K562 (cell line): Measurements from ENCODE around the gene RGL2. TPM values are rescaled to one million over a fixed set of nuclear protein-coding genes. Genes with fewer than 3 reads are reported as not detected.

Experiments used
- ARID1B ChIP-seq: fragments of 450-650 bp; IDR thresholded peaks from 2 replicates; pipeline ENCODE4 v1.6.1; 2016; ENCODE audit warnings: antibody characterized with exemption, mild to moderate bottlenecking, inconsistent platforms
- ATF1 ChIP-seq, 2 experiments: fragments of 450-650 bp in 1 of 2; IDR thresholded peaks; 2 replicates each; pipeline ENCODE4 v1.6.1; 2016; ENCODE audit warnings: missing compliant biosample characterization in 1 of 2, missing genetic modification characterization in 1 of 2
- CBX3 ChIP-seq, 2 experiments: IDR thresholded peaks; 1 replicate in 1 of 2; 2 replicates in 1 of 2; pipeline ENCODE4 v1.6.1; 2012; ENCODE audit warnings: inconsistent platforms in 2 of 2, low read length in 2 of 2, borderline replicate concordance in 1 of 2, control low read depth in 1 of 2
- CXXC5 ChIP-seq: fragments of 250-450 bp; sonication (Bioruptor Pico); IDR thresholded peaks from 2 replicates; pipeline ENCODE4 v1.8.0; 2022; ENCODE audit warnings: inconsistent platforms, mild to moderate bottlenecking, moderate library complexity
- GABPA ChIP-seq: fragments of 200-800 bp; sonication (Bioruptor generic); conservative IDR thresholded peaks from 2 replicates; pipeline ENCODE4 v1.6.1; 2016; ENCODE audit warnings: low read depth, missing genetic modification characterization, missing compliant biosample characterization
- GATAD2A ChIP-seq: fragments of 450-650 bp; IDR thresholded peaks from 2 replicates; pipeline ENCODE4 v1.6.1; 2017
- LCOR ChIP-seq: sonication (generic); formaldehyde crosslinking; IDR thresholded peaks from 2 replicates; pipeline ENCODE4 v1.8.0; 2022; ENCODE audit warnings: mild to moderate bottlenecking, missing genetic modification reagents
- MAFG ChIP-seq: fragments of 450-650 bp; conservative IDR thresholded peaks from 2 replicates; pipeline ENCODE4 v1.6.1; 2016; ENCODE audit warnings: missing genetic modification characterization, missing compliant biosample characterization
- MAZ ChIP-seq, 2 experiments: fragments of 450-650 bp in 1 of 2; sonication (generic) in 1 of 2; formaldehyde crosslinking; IDR thresholded peaks in 1 of 2; conservative IDR thresholded peaks in 1 of 2; 2 replicates each; pipeline versions ENCODE4 v1.4.0 to v1.5.0; 2020; ENCODE audit warnings: mild to moderate bottlenecking in 1 of 2, missing genetic modification reagents in 1 of 2
- NCOA6 ChIP-seq: fragments of 450-650 bp; IDR thresholded peaks from 2 replicates; pipeline ENCODE4 v1.6.1; 2017; ENCODE audit warnings: mild to moderate bottlenecking
- NFYB ChIP-seq: IDR thresholded peaks from 2 replicates; pipeline ENCODE4 v1.6.1; 2011; ENCODE audit warnings: mild to moderate bottlenecking, moderate library complexity; ENCODE audit not compliant: insufficient read length; ENCODE audit errors: extremely low read depth
- POLR2A ChIP-seq: fragments of 450-650 bp; conservative IDR thresholded peaks from 2 replicates; pipeline ENCODE4 v1.6.1; 2016
- RBFOX2 ChIP-seq: fragments of 200-400 bp; formaldehyde crosslinking; IDR thresholded peaks from 2 replicates; pipeline ENCODE4 v1.6.1; 2017; ENCODE audit warnings: low read depth, mild to moderate bottlenecking, low read length, moderate library complexity
- XRCC5 ChIP-seq: fragments of 200-400 bp; formaldehyde crosslinking; IDR thresholded peaks from 2 replicates; pipeline ENCODE4 v1.6.1; 2017; ENCODE audit warnings: low read depth, mild to moderate bottlenecking, low read length
- ZNF134 ChIP-seq: fragments of 250-450 bp; sonication (Bioruptor Pico); conservative IDR thresholded peaks from 2 replicates; pipeline ENCODE4 v1.4.0; 2020
- ZNF239 ChIP-seq: fragments of 250-450 bp; sonication (Bioruptor Pico); IDR thresholded peaks from 2 replicates; pipeline ENCODE4 v1.4.0; 2020; ENCODE audit warnings: mild to moderate bottlenecking
- ZNF324 ChIP-seq: fragments of 250-450 bp; sonication (Bioruptor Pico); IDR thresholded peaks from 2 replicates; pipeline ENCODE4 v1.4.0; 2020; ENCODE audit warnings: mild to moderate bottlenecking
- ZNF41 ChIP-seq: fragments of 250-450 bp; sonication (Bioruptor Pico); conservative IDR thresholded peaks from 2 replicates; pipeline ENCODE4 v1.4.0; 2020; ENCODE audit warnings: mild to moderate bottlenecking
- ZNF445 ChIP-seq: fragments of 250-450 bp; sonication (Bioruptor Pico); IDR thresholded peaks from 2 replicates; pipeline ENCODE4 v1.4.0; 2020; ENCODE audit warnings: low read depth, mild to moderate bottlenecking, moderate library complexity
- polyA plus RNA-seq, 8 experiments: library from polyadenylated mRNA; depleted of rRNA in 4 of 8; stranded (reverse) in 5 of 8; unstranded in 3 of 8; fragments of >200 nt; fragmentation: Nextera tagmentation in 2 of 8; fragmentation: Illumina TruSeq in 1 of 8; extraction: Ambion mirVana in 2 of 8; extraction: Trizol in 1 of 8; gene quantifications; 2 replicates each; pipeline versions ENCODE4 v1.2.1 to v1.2.3, GENCODE V29; 2011 to 2014; ENCODE audit warnings: inconsistent platforms in 1 of 8, missing spikeins in 1 of 8
- total RNA-seq, 7 experiments: library from RNA; depleted of rRNA in 6 of 7; stranded (reverse); fragments of >200 nt in 6 of 7; fragmentation: Illumina TruSeq in 2 of 7; extraction: Trizol in 2 of 7; gene quantifications; 2 replicates each; pipeline versions ENCODE4 v1.2.1 to v1.2.3, GENCODE V29; 2011 to 2021; ENCODE audit warnings: low replicate concordance in 1 of 7
- TF ChIP-seq, protein P1 (sequence below): sonication (generic); formaldehyde crosslinking; IDR thresholded peaks from 2 replicates; pipeline ENCODE4 v1.9.0; 2022; ENCODE audit warnings: mild to moderate bottlenecking, missing genetic modification reagents
- TF ChIP-seq, protein P2 (sequence below): sonication (generic); formaldehyde crosslinking; IDR thresholded peaks from 2 replicates; pipeline ENCODE4 v1.9.0; 2022; ENCODE audit warnings: mild to moderate bottlenecking, missing genetic modification reagents
- TF ChIP-seq, protein P3 (sequence below): sonication (generic); formaldehyde crosslinking; IDR thresholded peaks from 2 replicates; pipeline ENCODE4 v1.8.0; 2022; ENCODE audit warnings: missing genetic modification reagents, mild to moderate bottlenecking, moderate library complexity, borderline replicate concordance
- TF ChIP-seq, protein P4 (sequence below), 2 experiments: IDR thresholded peaks; 2 replicates each; pipeline ENCODE4 v1.6.1; 2011; ENCODE audit warnings: borderline replicate concordance in 1 of 2, control low read depth in 1 of 2, low read depth in 1 of 2, low read length in 1 of 2, mild to moderate bottlenecking in 1 of 2, mixed read lengths in 1 of 2, moderate library complexity in 1 of 2; ENCODE audit not compliant: insufficient read depth in 1 of 2, insufficient read length in 1 of 2, poor library complexity in 1 of 2, severe bottlenecking in 1 of 2; ENCODE audit errors: extremely low read depth in 1 of 2
- TF ChIP-seq, protein P5 (sequence below): fragments of 450-650 bp; formaldehyde crosslinking; IDR thresholded peaks from 2 replicates; pipeline ENCODE4 v1.4.0; 2020; ENCODE audit warnings: mild to moderate bottlenecking

RGL2 gene
- total and polyA plus RNA-seq, 9 of the 15 experiments (the other 6 are each of a cell fraction or from before 2014, with no cell fraction given), result 1.8 to 57.1 (median 19.5) TPM

DNA sequence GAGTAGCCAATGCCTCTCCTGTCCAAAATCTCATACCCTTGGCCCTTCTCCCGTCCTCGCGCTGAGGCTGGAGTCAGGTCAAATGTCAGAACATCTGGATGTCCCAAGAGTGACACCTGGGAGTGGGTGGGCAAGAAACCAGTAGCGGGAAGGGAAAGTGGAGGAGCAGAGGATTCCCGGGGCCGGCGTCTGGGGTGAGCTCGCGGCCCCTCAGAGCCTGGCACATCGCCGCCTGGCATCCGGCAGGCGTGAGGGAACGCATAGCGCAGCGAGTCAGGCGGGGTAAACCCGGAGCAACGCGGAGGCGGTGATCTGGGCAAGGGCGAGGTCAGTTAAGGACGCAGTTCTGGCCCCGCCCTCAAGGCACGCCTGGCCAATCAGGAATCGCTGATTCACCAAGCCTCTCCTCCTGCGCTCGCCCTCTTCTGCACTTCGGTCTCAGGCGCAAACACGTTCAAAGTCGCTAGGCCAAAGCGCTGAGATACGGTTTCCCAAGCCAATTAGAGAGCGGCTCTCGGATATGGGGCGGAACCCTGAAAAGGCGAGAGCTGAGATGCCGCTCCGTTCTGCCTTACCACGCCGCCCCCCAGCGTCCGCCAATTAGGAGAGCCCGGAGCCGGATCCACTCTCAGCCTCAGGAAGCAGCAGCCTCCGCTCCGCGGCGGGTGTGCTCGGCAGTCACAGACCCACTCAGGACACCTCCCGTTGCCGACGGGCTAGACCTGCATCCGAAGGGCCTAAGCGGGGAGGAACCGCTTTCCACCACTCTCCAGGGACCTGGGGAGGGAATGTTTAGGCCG, 49.6 kb downstream of the RGL2 start (continued):
- TF ChIP-seq GATAD2A, result peak; percentile 54; the same call in 1 of the 2 replicates
- TF ChIP-seq, protein P1, sequence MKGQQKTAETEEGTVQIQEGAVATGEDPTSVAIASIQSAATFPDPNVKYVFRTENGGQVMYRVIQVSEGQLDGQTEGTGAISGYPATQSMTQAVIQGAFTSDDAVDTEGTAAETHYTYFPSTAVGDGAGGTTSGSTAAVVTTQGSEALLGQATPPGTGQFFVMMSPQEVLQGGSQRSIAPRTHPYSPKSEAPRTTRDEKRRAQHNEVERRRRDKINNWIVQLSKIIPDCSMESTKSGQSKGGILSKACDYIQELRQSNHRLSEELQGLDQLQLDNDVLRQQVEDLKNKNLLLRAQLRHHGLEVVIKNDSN (CRISPR knock-in tag), result peak; percentile 64
- peak; percentile 89 for TF ChIP-seq RBFOX2
- TF ChIP-seq, protein P2, sequence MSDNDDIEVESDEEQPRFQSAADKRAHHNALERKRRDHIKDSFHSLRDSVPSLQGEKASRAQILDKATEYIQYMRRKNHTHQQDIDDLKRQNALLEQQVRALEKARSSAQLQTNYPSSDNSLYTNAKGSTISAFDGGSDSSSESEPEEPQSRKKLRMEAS (CRISPR knock-in tag), result peak; percentile 82
- TF ChIP-seq, protein P3, sequence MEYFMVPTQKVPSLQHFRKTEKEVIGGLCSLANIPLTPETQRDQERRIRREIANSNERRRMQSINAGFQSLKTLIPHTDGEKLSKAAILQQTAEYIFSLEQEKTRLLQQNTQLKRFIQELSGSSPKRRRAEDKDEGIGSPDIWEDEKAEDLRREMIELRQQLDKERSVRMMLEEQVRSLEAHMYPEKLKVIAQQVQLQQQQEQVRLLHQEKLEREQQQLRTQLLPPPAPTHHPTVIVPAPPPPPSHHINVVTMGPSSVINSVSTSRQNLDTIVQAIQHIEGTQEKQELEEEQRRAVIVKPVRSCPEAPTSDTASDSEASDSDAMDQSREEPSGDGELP (CRISPR knock-in tag), result peak; percentile 67; the same call in 1 of the 2 replicates
- peak; percentile 90 for TF ChIP-seq CXXC5
- TF ChIP-seq ZNF41 (CRISPR knock-in tag), result no peak
- TF ChIP-seq CBX3 (IDR thresholded peaks at IDR 0.05; ENCODE audit: borderline replicate concordance in 1 of 2, low read length in 2 of 2), result peak in 1 of 2 experiments; percentile 7; a peak in 1 of 3 replicates
- TF ChIP-seq POLR2A, result peak; percentile 96
- no peak for TF ChIP-seq ZNF239
- peak; percentile 49 for TF ChIP-seq ARID1B
- no peak; the same call in 1 of the 2 replicates for TF ChIP-seq XRCC5
- TF ChIP-seq, protein P4, sequence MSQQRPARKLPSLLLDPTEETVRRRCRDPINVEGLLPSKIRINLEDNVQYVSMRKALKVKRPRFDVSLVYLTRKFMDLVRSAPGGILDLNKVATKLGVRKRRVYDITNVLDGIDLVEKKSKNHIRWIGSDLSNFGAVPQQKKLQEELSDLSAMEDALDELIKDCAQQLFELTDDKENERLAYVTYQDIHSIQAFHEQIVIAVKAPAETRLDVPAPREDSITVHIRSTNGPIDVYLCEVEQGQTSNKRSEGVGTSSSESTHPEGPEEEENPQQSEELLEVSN (IDR thresholded peaks at IDR 0.05; ENCODE audit: borderline replicate concordance in 1 of 2, extremely low read depth in 1 of 2, insufficient read depth in 1 of 2, insufficient read length in 1 of 2, low read depth in 1 of 2, low read length in 1 of 2, poor library complexity in 1 of 2, severe bottlenecking in 1 of 2), result peak in 1 of 2 experiments; percentile 69
- TF ChIP-seq ZNF324 (CRISPR knock-in tag), result no peak
- no peak for TF ChIP-seq NCOA6
- TF ChIP-seq ZNF445 (CRISPR knock-in tag), result peak; percentile 14; the same call in 1 of the 2 replicates
- TF ChIP-seq NFYB, result peak; percentile 85
- TF ChIP-seq, protein P5, sequence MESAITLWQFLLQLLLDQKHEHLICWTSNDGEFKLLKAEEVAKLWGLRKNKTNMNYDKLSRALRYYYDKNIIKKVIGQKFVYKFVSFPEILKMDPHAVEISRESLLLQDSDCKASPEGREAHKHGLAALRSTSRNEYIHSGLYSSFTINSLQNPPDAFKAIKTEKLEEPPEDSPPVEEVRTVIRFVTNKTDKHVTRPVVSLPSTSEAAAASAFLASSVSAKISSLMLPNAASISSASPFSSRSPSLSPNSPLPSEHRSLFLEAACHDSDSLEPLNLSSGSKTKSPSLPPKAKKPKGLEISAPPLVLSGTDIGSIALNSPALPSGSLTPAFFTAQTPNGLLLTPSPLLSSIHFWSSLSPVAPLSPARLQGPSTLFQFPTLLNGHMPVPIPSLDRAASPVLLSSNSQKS (CRISPR knock-in tag), result no peak
- TF ChIP-seq ATF1 (CRISPR knock-in tag; IDR thresholded peaks at IDR 0.05), result no peak; the same call in 1 of the 2 replicates
- peak; percentile 83 for TF ChIP-seq ATF1 (tag; IDR thresholded peaks at IDR 0.05)
- TF ChIP-seq ZNF134 (CRISPR knock-in tag), result no peak
- TF ChIP-seq MAFG (tag), result peak; percentile 81
- TF ChIP-seq LCOR, result peak; percentile 80
- peak in 1 of 2 experiments; percentile 8; a peak in 1 of 4 replicates for TF ChIP-seq MAZ (CRISPR knock-in tag; conservative IDR thresholded peaks at IDR 0.05 in 1 of 2, IDR thresholded peaks at IDR 0.05 in 1 of 2)
- peak; percentile 18 for TF ChIP-seq GABPA (tag)
